ENCODE measurements around the gene SLC6A3.
"Not testable (repeated sequence)": the region's sequence is repeated elsewhere in the genome, so short reads cannot be mapped to it uniquely, and the experiment has no call there.

Gene SLC6A3

DNA sequence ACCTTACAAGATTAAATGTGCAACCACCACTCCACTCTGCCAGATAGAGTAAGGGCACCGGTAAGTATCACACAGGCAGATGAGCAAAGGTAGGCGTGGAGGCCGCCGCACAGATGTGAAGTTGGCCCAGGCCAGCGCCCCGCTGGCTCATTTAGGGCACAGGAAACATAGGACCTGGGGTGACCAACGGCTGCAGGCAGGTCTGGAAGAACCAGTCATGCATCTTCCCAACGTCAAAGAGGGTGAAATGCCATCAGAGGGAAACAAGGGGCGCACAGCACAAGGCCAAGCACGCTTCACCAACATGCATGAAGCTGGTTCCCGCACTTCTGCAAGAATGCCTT, 31.7 kb upstream of the SLC6A3 start:
- no peak for DNase-seq

DNA sequence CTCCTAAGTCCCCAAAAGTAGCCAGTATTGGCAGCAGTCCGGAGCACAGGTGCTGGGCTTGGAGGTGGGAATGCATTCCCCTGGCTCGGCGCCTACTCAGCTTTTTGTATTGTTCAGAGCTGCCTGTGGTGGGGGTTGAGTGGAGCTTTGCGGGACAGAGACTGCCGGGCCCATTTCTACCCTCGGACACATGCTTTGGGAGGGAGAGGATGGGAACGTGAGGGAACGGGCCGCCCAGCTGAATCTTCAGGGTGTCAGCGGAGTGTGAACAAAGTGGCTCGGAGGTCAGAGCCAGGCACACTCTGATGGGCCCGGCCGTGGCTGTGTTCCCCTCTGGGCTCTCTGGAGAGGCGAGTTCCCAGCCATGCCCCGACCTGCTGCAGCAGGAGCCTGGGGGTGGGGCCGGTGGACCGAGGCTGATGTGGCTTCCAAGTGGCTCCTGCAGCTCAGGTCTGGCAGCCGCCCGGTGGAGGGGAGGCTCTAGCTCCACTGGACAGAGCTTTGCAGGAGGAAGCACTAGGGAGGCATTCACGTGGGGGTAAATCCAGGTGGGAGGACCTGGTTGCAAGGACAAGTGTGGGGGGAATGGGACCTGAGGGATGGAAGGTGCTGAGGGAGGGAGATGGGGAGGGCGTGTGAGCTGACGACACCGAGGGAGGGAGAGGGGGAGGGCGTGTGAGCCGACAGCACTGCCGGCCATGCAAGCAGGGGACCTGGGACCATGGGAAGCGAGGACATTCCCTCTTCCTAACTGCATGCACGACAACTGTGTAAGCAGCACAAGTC, 31.1 kb upstream of the SLC6A3 start:
- no peak for DNase-seq

DNA sequence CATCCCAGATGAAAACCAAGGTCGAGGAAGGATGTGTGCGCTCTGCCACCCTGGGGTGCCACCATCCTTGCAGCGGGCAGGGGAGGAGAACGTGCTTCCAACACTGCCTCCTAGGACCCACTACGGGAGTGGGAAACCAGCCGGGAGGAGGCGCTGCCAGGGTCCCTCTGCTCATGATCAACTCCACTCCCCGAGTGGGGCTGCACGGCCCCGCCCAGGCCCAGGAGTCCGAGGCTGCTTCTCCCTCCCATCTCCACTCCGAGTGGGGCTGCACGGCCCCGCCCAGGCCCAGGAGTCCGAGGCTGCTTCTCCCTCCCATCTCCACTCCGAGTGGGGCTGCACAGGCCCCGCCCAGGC, 30.3 kb upstream of the SLC6A3 start:
- not testable (repeated sequence) for DNase-seq

DNA sequence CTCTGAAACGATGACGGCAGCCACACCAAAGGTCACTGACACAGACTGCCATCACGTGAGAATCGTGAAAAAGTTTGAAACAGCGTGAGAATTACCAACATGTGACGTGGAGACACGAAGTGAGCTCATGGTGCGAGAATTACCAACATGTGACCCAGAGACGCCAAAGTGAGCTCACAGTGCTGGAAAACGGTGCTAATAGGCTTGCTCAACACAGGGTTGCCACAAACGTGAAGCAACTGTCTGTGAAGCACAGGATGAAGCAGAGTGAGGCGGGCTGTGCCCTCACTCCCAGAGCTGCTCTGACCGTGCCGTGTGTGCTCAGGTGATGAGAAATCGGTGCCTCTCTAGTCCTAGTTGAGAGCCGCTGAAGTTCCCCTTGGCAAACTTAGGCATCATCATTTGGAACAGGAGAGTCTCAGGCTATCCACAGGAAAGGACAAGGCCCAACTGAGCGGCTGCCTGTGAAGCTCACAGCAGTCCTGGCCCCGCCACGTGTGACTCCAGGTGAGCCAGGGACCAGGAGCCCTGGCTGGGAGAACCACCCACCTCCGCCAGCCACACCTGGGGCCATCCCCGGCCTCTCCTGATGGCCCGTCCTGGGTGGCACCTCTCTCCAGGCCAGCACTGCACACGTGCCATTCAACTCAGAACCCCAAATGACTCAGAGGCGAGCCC, 29.8 kb upstream of the SLC6A3 start:
- no peak for DNase-seq

DNA sequence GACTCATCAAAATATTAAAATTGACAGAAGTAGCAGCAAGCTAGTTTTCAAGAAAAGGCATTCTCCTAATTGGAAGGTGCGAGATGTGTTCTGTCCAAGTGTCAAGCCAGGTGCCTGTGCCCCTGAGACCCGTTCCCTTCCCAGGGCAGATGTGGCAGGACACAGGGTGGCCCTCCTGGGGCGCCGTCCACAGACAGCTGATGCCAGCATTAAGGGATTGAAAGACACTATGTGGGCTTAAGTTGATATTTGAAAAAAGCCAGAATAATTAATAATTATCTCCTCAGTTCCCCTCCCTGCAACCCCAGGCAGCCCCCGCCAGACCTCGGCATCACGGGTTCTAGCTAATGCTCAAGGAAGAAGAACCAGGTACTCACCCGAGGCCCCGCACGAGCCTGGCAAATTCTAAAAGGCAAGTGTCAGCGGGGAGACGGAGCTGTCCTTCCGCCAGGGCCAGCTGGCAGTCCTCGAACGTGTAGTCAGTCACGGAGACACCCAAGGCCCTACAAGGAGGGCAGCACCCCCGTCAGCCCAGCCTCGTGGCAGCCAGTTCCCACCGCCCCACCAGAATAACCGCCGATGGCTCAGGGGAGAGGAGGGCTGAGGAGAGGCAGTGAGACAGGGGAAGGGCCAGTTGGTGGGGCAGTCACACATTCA, 29.1 kb upstream of the SLC6A3 start:
- no peak for DNase-seq

DNA sequence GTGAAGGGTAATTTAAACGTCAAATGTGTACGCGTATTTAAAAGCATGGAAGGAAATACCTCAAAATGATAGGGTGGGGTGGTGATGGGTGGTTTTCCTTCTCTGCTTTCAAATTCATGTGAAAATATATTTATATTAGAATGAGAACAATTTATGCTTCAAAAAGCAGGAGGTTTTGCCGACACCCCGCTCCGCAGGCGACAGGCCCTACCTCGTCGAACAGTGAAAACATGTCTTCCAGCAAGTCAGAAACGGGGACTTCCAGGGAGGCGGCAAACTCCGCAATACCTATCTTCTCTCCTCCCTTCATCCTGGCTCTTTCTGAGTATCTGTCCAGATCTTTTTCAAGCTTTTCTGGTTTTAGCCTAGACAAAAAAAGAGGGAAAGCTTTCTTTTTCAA, 28.5 kb upstream of the SLC6A3 start:
- DNase-seq = no peak

DNA sequence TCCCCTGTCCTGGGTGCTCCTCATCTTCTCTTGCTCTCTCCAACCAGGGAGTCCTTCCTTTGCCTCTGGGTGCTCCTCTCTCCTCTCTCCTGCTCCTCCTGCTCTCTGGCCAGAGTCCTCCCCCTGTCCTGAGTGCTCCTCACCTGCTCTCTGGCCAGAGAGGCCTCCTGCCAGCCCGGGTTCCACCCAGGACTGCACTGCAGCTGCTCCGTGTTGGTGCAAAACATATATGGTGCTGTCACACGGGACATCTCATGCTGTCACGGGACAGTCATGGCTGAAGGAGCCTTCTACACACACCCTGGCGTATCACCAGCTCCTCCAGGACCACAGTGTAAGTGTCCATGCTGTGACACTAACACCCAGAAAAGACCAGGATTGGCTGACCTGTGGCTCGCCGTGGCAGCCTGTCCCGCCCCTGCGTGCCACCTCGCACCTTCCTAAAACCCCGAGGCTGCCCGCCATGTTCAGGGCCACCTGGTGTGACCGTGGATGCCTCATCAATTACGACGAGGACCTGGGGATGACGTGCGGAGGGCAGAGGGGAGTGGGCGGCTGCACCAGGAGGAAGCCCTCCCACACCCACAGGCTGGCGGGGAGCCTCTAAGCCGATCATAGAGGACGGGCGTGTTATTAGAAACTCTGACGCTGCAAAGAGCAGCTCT, 27.9 kb upstream of the SLC6A3 start:
- DNase-seq = no peak

DNA sequence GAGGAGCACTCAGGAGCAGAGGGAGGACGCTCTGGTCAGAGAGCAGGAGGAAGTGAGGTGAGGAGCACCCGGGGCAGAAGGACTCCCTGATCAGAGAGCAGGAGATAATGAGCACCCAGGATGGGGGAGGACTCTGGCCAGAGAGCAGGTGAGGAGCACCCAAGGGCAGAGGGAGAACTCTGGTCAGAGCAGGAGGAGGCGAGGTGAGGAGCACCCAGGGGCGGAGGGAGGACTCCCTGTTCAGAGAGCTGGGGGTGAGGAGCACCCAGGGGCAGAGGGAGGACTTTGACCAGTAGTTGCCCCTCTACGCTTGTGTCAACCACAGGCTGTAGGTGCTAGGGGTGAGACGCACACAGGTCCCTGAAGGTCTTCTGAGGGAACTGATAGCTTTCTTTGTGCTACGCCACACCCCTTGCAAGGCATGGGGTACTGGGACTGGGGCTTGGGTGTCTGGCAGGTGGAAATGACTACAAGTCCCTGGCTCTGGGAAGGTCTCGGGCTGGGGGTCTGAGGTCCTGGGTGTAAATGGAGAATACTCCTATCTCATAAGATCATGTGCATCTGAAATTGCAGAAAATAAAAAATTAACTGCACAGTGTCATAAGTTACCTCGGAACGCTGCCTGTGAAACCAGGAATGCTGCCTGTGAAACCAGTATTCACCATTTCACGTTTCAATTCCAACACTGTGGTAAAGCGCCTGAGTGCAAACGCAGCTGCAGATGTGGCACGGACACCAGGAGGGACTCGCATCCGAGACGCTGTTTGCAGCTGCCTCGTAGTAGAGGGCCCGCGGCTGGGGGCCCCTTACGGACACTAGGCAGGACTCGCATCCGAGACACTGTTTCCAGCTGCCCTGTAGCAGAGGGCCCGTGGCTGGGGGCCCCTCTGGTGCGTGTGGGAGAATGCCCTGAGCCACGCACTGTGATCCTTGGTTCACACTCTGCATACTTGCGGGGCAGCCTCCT, 27.0 kb upstream of the SLC6A3 start:
- DNase-seq = no peak

DNA sequence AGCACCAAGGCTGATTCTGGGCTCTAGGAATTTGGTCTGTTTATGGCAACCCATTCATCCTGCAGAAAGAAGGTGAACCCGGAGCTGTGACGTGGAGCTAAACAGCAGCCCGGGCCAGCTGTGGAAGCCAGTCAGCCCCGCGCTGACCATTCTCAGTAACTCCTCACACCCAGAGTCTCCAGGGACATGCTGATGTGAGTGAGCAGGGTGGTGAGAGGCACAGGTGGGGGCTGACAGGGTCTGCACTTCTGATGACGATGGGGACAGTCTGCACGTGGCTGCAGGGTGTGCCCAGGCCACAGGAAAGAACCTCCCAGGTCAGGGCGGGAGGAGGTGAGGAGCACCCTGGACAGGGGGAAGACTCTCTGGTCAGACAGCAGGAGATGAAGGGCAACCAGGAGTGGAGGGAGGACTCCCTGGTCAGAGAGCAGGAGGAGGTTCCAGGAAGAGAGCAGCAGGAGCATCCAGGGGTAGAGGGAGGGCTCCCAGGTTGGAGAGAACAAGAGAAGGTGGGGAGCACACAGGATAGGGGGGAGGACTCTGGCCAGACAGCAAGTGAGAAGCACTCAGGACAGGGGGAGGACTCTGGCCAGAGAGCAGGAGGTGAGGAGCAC, 26.1 kb upstream of the SLC6A3 start:
- DNase-seq = no peak

DNA sequence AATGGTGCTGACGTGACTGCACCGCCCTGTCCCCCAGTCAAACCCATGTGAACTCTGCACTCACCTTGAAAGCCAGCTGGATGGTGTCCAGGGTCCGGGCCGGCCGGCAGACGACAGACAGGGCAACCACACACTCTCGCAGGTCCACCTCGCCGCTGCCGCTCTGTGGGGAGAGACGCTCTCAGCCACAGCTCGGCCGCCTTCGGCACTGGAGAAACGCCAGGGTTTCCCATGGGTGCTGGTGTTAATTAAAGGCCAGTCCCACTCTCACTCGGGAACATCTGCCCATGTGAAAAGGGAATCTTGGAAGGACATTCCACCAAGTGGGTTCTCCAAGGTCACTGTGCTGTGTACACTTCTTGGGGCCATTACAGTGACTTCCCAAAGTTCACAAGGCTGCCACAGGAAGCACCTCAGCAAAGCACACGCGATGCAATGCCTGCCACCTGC, 25.5 kb upstream of the SLC6A3 start:
- no peak for DNase-seq

DNA sequence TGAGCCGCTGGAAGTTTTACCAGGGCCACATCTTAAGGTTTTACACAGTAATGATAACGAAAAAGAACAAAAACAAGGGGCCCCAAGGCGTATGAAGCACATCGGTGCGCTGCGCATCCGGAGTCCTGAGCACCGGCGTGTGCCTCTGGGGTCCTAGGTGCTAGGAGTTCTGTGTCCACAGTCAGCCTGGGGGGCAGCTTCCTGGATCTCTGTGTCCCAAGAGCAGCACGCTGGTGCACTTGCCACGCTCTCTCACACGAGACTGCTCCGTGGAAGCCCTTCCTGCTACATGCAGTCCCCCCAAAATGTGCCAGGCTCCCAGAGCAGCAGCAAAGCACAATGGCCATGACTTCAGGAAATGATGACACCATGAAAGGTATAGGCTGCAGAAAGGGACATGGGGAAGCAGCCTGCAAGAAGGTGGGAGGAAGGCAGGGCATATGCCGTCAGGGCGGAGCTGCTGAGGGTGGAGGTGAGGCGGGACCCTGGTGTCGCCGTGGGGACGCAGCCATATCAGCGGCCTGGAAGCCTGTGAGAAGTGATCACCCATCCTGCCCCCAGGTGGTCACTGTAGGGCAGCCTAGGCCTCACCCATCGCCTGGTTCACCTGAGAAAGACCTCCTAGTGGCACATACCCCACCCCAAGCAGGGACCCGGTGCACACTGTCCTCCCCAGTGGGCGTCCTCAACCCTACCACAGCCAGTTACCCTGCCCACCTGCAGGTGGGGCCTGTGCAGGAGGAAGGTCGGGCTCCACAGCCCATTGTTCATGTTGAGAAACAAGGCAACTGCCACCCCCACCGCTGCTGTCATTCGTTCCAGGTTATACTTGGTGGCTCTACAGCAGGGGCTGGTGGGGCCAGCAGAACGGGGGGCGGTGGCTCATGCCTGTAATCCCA, 23.6 kb upstream of the SLC6A3 start:
- no peak for DNase-seq

DNA sequence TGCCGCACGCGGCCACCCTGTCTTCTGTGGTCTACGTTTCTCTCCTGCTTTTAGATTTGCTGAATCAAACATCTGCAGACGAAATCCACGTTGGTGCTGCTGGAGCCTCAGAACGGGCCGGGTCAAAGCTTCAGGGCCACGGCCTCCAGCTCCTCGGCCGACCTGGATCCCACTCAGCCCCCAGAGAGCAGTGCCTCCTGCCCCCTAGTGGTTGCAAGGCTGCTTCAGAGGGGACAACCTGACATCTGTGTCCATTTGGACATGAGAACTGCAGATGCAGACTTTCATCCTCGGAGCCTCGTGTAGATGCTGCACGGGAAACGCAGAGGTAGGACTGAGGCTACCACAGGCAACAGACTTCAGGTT, 23.0 kb upstream of the SLC6A3 start:
- no peak for DNase-seq

DNA sequence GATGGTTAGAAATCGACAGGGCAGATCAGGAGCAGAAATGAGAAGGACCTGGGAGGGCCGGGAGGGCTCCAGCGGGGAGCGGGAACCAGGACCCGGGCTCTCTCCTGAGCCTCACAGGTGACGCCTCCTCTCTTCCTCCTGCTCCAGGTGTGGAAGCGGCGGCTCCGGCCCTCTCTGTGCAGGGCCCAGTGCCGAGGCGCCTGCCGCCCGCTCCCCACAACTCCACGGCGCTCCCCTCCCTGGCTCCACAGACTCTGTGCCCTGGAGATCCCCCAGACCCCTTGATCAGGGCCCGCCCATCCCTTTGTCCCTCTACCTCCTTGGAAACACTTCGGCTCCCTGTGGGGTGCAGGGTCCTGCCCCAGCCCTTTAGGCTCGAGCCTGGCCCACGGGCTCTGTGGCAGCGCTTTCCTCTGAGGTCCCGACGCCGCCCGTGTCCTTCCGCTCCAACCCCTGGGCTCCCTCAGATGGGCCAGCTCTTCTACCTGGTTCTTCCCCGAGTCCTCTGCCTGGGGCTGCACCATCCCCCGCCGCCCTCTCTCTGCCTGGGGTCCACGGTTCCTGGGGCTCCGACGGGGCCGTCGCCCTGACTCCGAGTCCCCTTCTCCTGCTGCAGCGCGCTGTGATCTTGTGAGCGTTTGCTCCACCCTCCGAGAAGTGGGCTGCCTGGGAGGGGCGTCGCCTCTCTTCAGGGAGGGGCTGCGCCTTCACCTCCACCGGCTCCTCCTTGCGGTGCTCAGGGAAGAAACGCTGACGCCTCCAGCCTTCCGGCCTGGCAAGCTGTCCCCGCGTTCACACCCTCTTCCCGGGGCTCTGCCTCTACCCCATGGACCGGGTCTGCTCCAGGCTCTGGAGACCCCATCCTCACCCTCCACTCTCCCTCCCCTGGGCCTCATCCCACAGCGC, 22.4 kb upstream of the SLC6A3 start:
- DNase-seq = no peak

DNA sequence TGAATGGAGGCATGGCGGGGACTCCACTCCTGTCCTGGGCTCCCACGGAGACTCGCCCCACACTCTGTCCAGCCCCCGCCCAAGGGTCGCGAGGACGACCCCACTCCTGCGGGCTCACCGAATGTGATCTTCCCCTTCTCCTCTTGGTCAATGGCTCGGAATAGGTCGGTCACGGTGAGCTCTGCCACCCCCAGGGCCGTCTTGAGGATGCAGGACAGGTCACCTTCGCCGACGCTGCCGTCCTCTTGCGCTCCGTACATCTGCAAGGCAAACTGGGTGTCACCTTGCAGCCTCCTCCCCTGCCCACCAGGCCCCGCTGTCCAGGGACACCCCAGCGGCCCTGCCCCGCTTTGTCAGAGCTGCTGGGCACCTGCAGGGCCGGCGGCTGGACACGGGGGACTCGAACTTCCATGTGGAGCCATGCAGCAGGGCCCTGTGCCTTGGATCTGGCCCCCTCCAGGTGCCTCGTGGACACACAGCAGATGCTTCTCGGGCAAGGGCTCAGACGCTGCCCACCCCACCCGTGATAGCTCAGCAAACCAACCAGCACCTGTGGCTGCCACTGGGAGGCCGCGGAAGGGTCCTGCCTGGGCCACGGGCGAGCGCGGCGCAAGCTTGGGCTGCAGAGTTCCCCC, 21.5 kb upstream of the SLC6A3 start:
- DNase-seq = no peak

DNA sequence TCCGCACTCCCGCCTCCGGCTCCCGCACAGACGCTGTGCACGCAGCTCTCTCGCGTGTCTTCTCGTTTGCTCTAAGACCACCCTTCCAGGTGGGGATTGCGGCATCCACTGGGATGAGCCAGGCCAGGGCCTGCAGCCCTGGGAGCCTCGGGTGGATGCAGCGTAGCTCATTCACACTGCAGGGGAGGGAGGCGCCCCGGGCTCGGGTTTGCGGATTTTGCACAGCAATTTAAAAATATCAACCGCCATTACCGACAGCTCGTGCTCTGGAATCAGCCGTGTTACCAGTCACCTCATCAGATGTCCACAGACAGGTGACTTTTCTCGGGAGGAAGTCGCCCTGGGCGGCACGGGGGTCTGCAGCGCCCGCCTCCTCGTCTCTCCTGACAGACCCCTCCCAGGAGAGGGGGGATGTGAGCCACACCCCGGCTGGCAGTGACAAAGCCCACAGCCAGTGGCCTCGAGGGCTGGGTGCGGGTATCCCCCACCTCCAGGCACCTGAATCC, 20.8 kb upstream of the SLC6A3 start:
- DNase-seq = no peak

DNA sequence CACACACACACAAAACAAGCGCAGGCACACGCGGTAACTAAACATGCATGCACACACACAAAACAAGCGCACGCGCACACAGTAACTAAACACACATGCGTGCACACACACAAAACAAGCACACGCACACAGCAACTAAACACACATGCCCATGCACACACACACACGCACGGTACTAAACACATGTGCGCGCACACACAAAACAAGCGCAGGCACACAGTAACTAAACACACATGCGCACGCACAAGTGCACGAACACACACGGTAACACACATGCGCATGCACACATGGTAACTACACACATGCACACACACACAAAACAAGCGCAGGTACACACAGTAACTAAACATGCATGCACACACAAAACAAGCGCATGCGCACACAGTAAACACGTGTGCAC, 19.9 kb upstream of the SLC6A3 start:
- DNase-seq = no peak

DNA sequence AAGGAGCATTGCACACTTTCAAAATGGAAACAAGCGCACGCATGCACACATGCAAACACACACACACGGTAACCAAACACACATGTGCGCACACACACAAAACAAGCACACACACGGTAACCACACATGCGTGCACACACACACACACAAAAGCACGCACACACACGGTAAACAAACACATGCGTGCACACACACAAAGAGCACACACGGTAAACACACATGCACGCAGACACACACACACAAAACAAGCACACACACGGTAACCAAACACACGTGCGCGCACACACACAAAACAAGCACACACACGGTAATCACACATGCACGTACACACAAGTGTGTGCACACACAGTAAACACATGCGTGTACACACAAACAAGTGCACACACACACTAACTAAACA, 19.3 kb upstream of the SLC6A3 start:
- no peak for DNase-seq

DNA sequence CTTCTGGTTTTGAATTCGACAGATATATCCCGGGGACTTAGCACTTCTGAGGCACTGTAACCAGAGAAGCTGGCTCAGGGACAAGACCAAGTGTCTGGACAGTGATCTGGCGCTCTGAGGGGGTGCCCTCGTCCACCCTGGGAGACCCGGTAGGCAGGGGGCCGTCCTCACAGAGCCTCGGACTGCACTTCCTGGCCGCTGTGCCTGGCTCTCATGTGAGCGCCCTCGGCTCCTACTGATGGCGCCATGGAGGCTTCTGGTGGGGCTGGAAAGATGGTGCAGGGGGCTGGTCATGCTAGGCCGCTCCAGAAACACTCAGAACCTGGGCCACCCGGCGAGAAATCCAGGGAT, 18.8 kb upstream of the SLC6A3 start:
- no peak for DNase-seq

DNA sequence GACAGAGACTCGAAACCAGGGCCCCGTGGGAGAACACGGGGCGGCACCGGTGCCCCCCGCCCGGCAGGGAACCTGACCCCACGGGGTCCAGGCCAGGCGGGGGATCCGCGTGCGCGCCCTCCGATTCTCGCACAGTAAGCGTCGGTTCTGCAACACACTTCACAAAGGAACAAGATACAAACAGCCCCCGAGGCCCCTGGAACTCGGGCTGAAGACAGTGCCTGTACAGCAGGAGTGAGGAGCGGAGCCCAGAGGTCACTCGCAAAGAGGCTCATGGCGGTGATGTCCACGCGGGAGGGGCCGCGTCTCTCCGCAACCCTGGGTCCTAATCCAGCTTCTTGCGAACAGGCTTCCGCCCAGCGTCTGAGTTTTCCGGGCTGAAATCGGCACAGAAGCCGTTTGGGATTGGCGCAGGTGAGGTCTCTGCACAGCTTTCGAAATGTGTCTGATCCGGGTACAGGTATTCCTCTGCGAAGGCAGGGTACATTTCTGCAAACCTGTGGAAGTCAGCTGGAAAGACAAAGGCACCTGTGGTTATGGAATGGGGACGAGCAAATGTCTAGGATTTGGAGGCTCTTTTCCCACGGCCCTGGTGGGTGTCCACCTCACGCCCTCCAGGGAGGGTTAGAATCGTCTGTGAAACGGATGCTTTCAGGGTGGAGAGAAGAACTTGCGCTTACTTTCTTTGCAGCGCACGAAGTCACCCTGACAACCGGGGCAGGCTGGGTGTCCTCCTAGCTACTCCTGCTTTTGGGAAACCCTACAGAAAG, 18.3 kb upstream of the SLC6A3 start:
- DNase-seq = no peak

Data from NK-92 treated with Interleukin-12 subunit alpha and Interleukin-12 subunit beta, amount 100 ng/mL, for 24 hours (cell line).